Prostate gland (tissue), 2 donors: ENCODE data around the gene AATK.

Source experiments
- CTCF ChIP-seq, 4 experiments: fragments of 200-600 bp in 2 of 4; fragments of 450-650 bp in 2 of 4; sonication (generic) in 2 of 4; IDR thresholded peaks; 1 replicate in 3 of 4; 2 replicates in 1 of 4; pipeline ENCODE4 v1.5.1; 2016 to 2019; ENCODE audit warnings: antibody characterized with exemption in 4 of 4, mild to moderate bottlenecking in 2 of 4, moderate library complexity in 2 of 4
- POLR2A ChIP-seq: fragments of 450-650 bp; IDR thresholded peaks from one replicate; pipeline ENCODE4 v1.6.1; 2016; ENCODE audit warnings: antibody characterized with exemption, mild to moderate bottlenecking
- POLR2AphosphoS5 ChIP-seq: sonication (generic); formaldehyde crosslinking; IDR thresholded peaks from one replicate; pipeline ENCODE4 v1.6.1; 2017; ENCODE audit warnings: antibody characterized with exemption

DNA sequence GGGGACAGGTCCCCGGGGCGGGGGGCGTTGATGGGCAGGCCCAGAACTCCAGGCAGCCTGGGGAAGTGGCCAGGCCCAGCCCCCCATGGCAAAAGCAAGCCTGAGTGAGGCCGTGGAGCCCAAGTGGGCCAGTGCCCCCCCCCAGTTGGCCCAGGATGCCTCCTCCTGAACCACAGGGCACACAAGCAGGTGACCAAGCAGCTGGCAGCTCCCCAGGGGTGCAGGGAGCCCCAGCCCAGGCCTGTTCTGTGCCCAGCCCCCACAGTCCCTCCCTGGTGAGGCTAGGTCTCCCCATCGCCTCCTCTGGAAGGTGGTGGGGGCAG, 38.9 kb downstream of the AATK start:
- TF ChIP-seq CTCF (IDR thresholded peaks at IDR 0.05) (no peak), POLR2A (no peak), POLR2AphosphoS5 (no peak)
